ENCODE data around the gene PPRC1.
"Not testable (repeated sequence)": the region's sequence is repeated elsewhere in the genome, so short reads cannot be mapped to it uniquely, and the experiment has no call there.

PPRC1 gene

DNA sequence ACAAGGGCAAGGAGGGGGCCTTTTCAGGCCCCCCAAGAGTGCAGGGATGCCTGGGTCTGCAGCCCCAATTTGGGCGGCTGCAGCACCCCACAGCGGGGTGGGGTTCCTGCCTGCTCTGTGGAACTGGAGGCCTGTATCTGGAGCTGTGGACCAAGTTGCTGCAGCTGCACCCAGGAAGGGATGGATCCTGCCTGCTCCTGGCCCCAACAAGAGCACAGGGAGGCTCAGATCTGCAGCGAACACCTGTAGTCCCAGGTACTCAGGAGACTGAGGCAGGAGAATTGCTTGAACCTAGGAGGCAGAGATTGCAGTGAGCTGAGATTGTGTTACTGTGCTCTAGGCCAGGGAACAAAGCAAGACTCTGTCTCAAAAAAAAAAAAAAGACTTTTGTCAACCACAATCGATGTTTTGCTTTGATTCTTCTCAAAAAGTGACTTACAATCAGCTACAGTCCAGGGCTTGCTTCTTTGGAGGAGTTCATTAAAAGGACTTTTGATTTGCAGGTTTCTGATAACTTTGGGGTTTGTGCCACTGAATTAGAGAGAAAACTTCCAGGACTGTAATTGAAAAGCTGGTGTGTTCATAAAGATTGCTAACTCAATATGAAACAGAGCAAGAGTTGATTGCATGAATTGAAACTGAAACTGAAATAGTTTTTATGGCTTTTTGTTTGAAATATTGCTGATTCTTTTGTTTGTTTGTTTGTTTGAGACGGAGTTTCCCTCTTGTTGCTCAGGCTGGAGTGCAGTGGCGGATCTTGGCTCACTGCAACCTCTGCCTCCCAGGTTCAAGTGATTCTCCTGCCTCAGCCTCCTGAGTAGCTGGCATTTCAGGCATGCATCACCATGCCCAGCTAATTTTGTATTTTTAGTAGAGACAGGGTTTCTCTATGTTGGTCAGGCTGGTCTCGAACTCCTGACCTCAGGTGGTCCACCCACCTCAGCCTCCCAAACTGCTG, 56.4 kb downstream of the PPRC1 start:
- DNase-seq (ENCODE audit: low read depth) = not testable (repeated sequence)

DNA sequence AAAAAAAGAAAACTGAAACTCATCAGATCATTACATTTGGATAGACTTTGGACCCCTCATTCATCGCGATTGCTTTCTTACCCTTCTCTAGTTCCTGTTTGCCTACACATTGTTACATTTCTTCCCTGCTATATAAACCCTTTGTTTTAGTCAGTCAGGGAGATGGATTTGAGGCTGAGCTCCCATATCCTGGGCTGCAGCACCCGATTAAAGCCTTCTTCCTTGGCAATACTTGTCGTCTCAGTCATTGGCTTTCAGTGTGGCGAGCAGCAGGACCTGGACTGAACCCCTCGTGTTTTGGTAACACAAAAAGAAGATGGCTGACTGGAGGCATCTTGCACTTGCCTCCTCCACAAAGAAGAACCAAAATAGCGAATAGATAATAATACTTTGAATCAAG, 59.1 kb downstream of the PPRC1 start:
- no peak for DNase-seq (ENCODE audit: low read depth)

DNA sequence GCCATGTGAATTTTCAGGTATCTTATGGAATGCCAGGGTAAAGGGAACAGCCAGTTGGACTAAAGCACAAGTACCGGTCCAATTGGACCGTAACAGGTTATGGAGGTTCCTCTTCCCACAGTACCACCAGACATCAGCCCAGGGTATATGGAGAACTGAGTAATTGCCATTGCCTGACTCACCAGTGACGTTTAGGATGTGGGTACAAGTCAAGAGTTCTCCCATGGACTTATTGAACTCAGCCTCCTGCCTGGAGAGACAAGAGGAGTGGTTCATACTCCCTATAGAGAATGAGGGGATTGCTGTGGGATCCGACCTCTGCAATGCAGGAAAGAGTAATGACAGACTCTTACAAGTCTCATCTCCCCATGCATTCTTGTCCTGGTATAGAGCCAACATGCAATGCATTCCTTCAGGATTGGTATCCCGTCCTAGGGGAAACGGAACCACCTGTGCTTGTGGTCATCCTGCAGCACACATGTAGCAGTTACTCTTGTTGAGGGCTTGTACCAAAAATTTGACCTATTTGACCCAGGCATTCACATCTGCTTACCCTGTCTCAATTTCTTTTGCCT, 62.5 kb downstream of the PPRC1 start:
- no peak for DNase-seq (ENCODE audit: low read depth)

DNA sequence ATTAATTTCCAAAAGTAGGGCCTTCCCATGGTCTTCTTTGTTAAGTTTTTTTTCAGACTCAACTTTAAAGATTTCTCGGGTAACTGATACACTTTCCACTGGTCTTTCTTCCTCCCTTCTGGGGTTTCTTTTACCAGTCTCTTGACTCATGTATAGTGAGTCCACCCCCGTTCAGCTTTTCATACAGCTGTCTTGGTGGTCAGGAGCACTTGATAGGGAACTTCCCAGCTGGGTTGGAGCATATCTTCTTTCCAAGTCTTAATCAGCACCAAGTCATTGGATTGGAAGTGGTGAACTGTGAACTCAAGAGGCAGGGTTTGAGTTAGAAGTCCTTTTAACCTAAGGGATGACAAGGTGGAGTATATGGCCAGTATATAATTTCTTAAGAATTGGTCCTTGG, 64.1 kb downstream of the PPRC1 start:
- no peak for DNase-seq (ENCODE audit: low read depth)

DNA sequence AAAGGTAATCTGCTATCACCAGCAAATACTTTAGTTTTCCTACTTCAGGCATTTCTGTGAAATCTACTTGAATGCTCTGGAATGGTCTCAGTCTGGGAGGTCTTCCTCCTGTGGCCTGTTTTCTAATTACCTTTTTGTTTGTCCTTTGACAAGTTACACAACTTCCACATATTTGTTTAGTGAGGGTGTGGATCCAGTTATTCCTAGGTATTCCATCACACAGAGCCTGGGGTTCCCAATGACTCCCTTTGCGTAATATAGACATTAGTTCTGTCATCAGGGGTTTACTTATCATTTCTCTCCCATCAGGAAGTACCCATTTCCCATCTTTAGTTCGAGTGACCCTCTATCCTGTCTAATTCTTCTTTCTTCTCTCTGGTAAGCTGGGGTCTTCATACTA, 65.2 kb downstream of the PPRC1 start:
- no peak for DNase-seq (ENCODE audit: low read depth)
